GM12872 (cell line): Measurements from ENCODE around the gene PTPN14.

Source experiments
- CTCF ChIP-seq: IDR thresholded peaks from 3 replicates; pipeline ENCODE4 v1.5.1; 2011; ENCODE audit warnings: low read depth, mild to moderate bottlenecking, low read length, moderate library complexity; ENCODE audit not compliant: insufficient read depth

The PTPN14 gene

GRCh38 chr1:214389734-214390133 lies 161.7 kb downstream of the PTPN14 start:
- no peak for TF ChIP-seq CTCF

- TF ChIP-seq CTCF = no peak
Observed at GRCh38 chr1:214386747-214387146, 164.7 kb downstream of the PTPN14 start.

GRCh38 chr1:214386333-214386732 lies 165.1 kb downstream of the PTPN14 start:
- no peak for TF ChIP-seq CTCF

GRCh38 chr1:214385428-214385827 lies 166.0 kb downstream of the PTPN14 start:
- TF ChIP-seq CTCF = no peak

GRCh38 chr1:214384373-214385079 lies 166.9 kb downstream of the PTPN14 start:
- no peak for TF ChIP-seq CTCF

- TF ChIP-seq CTCF = no peak
Observed at GRCh38 chr1:214383381-214384372, 167.7 kb downstream of the PTPN14 start.

GRCh38 chr1:214380986-214381695 lies 170.3 kb downstream of the PTPN14 start:
- no peak for TF ChIP-seq CTCF
